ENCODE data around the gene COL6A1.
"Not testable (repeated sequence)": the region's sequence is repeated elsewhere in the genome, so short reads cannot be mapped to it uniquely, and the experiment has no call there.

The COL6A1 gene

DNA sequence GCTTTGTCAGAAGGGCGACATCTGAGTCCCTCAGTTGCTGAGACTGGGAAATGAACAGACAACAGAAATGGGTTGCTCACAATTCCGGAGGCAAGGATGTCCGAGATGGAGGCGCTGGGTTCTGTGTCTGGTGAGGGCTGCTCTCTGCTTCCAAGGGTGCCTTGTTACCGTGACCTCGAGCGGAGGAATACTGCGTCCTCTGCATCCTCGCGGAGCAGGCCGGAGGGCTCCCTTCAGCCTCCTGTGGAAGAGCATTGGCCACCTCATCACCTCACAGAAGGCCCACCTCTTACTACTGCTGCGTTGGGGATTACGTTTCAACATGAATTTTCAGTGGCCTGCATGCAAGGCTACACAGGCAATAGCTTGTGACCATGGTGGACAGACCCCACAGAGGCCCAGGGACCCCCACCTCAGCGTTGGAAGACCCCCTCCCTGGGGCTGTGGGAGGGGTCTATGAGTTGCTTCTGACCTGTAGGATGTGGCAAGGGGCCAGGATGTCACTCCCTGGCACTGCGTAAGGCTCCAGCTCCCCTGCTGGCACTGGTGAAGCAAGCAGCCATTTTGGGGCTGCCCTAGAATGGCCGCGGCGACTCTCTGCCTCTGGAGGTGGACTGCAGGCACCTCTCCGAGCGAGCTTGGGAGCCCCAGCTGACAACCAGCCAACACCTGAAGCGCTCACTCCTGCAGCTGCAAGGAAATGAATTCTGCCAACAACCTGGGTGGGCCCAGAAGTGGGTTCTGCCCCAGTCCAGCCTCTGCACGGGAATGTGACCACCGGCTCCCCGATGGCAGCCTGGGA, 36.3 kb upstream of the COL6A1 start:
- DNase-seq, result no peak

DNA sequence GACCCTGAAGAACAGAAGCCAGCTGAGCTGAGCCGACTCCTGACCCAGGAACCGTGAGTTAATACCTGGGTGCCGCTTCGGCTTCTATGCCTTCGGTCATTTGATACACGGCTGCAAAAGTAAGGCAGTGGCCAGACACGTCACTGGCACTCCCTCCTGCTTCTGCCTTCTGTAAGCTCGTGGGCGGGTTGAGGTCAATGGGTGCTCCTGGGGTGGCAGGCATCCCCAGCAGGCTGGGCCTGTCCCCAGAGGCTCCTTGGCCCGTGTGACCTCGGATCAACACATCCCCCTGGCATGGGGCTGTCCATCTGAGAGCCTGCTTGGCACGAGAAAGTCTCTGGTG, 35.7 kb upstream of the COL6A1 start:
- no peak for DNase-seq

DNA sequence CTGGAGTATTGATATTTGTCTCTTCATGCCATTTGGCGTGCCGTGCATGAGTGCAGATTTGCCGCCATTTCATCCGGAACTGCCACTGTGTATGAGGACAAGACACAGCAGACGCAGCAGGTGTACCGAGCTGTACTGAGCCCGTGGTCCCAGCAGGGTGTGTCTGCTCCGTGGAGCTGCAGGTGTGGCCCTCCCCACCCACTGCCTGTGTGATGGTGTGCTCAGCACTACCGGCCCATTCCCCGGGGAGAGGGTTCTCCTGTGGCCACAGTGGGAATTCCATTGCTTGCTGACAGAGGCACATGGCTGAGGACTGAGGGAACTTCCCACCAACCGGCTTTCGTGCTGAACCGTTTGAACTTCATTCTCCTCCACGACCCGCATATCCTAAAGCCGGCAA, 34.3 kb upstream of the COL6A1 start:
- DNase-seq, result no peak

DNA sequence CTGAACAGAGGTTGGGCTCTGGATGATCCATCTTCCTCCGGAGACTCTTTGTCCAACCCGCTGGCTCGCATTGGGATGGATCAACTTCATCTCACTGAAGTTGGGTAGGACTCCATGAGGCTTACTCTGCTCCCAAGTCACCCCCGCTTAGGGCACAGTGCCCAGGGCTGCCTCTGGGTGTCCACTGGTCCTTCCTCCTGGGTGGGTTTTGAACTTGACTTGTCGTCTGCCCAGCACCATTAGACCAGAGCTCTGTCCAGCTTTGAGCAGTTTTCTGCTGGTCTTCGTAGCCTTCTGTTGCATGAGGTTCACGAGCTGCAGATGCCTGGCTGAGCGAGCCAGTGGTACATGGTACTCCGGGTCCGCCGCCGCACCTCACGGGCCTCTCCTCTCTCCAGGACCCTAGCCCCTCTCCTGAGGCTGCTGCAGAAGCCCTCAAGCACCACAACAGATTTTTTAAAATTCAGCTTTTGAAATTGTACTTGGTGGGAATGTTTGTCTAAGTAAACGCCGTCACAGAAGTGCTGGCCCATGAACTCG, 33.8 kb upstream of the COL6A1 start:
- DNase-seq, result no peak

DNA sequence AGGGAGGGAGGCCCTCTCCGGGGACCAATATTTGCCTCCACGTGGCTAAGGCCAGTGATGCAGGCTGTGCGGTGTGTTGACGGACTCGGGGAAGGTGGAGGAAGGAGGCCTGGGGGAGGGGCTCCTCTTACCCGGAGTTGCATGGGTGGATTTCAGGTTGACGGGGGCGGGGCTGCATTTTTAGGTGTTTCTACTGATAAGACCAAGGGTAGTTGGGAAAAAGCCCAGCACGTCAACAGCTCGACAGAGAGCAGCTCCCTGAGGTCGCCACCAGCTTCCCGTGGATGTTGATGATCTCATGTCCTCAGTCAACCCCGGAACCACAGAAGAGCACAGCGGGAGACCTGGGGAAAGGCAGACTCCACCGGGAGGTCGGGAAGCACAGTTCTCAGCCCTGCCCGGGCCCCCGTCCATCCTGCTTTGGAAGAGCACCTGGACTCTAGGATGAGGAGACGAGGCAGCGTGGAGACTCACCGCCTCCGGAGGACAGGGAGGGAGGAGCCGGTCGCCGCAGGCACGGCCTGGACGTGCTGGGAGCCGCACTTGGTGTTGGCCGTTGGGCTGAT, 32.9 kb upstream of the COL6A1 start:
- no peak for DNase-seq

DNA sequence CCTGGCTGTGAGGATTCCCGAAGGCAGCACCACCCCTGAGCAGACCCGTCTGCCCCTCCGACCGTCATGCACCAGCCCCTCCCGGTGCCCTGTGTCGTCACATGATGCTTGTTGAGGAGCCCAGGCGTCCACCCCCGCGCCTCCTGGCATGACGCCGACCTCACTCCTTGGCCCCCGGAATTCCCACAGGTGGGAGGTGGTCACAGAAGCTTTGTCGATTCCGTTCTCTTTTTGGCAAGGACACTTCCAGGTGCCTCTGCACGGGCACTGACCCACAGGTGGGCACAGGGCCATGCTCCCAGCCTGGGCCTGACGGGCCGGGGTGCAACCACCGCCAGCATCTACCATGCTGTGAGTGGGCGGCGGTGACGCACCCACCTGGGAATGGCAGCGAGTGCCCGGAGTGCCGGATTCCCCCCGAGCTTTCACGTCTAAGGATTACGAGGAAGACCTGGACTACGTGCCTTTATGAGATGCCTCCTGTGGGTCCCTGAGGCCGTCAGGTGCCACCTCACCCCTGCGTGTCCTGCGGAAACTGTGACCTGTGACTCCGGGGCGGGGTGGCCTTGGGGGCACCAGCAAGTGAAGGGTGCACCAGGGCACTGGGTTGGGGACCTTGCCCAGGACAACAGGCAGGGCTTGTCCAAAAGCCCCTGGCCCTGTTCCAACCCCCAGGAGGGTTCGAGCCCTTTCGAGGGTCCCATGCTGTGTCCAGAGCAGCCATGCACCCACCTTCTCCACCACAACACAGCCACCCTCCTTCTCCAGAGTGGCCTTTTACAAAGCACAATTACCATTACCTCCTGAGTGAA, 31.4 kb upstream of the COL6A1 start:
- DNase-seq, result no peak

DNA sequence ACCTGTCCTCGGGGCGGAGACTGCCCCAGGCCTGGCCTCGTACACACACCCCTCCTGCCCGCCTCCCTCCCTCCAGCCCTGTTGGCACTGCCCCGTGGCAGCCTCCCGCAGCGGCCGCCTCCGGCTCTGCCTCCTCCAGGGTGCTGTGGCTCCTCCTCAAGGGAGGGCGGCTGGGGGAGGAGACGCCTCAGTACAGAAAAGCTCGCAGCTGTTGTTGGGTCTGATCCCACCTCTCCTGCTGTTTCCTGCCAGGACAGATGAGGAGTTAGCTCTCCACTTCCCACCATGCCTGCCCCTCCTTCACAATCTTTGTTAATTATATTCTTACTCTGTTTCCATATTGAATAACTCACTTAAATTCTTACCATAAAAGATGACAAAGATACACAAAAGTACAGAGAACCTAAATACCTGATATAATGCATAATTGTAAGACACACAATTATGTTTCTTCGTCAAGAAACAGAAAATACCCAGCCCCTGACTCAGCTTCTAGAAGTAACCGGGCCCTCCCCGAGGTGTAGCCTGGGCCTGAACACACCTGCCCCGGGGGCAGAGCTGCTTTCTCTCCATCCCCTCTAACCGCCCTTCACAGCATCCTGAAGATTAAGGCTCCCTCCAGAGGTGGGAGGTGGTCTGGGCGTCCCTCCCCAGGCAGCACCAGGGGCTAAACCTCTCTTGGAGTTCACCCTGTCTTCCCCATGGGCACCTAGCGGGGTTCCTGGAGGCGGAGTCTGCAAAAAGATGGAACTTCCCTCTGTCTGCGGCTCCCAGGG, 30.6 kb upstream of the COL6A1 start:
- no peak for DNase-seq

DNA sequence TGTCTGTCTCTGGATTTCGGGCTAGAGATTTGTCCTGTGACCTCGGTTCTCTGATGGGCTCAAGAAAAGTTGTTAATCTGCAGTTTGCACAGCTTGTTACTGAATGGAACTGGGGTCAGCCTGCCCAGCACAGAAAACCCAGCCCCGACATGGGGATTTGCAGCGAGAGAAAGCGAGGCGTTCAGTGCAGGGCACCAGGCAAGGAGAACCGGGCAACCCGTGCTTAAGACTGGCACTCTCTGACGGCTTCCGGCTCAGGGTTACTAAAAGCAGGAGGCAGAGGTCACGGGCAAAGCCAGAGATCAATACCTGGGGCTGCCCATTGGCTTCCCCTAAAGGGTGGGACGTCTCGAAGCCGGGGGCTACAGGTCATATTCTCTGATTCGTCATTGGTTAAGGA, 29.9 kb upstream of the COL6A1 start:
- no peak for DNase-seq

DNA sequence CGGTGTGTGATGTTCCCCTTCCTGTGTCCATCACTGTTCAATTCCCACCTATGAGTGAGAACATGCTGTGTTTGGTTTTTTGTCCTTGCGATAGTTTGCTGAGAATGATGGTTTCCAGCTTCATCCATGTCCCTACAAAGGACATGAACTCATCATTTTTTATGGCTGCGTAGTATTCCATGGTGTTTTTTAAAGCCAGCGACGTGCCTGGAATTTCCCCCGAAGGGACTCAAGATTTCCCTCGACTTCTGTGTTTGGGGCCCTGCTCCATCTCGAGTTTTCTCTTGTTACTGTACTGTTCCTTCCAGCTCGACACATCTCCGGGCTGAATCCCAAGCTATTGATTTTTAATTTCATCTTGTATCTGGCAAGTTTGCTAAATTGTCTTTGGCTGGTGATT, 29.0 kb upstream of the COL6A1 start:
- DNase-seq, result not testable (repeated sequence)

DNA sequence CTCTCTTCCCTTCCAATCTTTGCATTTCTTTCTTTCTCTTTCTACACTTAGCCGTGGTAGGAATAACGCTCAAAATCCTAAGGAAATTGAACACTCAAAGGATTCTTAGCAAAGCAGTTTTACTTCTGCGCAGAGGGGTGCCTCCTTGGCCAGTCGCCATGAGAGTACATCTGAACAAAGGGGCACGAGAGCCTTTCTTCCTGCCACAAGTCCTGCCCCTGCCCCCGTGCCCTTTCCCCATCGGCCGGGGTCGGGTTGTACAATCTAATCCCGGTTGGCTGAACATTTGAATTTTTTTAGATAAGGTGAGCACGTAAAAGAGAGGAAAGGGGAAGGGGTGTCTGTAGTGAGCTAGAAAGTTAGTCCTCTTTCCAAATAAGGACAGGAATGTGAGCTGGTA, 28.6 kb upstream of the COL6A1 start:
- no peak for DNase-seq

DNA sequence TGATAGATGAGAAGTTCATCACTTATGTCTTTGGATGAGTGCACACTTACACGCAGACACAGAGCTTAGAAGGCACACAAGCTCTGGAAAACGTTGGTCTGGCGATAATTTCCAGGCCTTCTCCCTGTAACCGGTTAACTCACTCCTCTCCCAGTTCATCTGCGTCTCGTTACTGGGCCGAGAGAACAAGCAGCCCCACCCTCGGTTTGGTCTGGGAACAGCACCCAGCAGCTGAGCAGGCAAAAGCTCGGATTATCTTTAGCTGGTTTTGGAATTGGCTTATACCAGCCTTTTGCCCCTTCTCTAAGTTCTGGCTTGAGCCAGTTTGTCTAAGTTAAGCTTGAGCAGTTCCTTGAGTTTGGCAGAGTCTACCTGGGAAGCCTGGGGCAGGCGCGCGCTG, 27.3 kb upstream of the COL6A1 start:
- no peak for DNase-seq

DNA sequence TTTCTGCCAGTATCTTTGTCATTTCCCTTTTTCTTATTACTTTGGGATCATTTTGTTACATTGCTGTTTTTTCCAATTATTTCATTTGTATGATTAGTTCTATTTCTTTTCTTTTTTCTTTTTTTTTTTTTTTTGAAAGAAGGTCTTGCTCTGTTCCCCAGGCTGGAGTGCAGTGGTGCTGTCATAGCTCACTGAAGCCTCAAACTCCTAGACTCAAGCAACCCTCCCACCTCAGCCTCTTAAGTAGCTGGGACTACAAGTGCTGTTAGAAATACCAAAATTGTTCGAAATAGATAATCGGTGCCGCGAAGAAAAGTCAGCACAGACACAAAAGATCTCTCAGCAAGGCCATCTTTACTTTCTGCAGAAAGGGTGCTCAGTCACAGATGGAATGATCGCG, 26.6 kb upstream of the COL6A1 start:
- no peak for DNase-seq

DNA sequence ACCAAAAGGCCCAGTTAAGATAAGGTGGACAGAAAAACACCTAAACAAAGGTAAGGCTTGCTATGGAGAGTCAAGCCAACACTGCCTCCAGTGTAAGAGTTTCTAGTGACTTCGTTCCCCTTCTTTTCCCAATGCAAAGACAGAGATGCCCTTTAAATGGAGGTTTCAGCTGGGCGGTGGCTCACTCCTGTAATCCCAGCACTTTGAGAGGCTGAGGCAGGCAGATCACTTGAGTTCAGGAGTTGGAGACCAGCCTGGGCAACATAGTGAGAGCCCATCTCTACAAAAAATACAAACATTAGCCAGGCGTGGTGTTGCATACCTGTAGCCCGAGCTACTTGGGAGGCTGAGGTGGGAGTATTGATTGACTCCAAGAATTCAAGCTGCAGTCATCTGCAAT, 24.0 kb upstream of the COL6A1 start:
- DNase-seq, result no peak

DNA sequence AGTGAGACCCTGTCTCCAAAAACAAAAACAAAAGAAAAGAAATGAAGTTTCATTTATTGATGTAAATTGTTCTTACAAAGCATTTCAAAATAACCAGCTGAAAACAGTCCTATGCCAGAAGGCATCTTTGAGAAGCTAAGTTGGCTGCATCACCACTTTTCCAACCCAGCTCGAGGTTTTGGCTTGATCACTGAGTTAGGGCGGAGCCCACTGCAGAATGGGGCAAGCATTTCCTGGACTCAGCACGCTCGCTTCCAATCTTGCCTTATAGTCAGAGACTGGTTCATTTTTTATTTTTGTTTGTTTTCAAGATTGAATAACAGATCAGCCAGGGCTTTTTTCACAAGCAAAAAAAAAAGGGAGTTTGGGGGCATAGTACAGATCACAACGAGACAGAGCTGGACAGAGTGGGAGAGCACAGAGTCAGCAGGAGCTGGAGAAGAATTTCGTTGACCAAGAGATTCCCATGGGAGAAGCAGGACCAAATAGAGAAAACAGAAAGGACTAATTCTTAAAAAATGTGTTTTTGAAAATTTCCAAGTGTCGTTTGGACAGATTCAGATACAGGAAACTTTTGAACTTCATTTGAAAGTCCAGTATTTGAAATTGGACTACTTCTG, 23.5 kb upstream of the COL6A1 start:
- DNase-seq, result no peak

DNA sequence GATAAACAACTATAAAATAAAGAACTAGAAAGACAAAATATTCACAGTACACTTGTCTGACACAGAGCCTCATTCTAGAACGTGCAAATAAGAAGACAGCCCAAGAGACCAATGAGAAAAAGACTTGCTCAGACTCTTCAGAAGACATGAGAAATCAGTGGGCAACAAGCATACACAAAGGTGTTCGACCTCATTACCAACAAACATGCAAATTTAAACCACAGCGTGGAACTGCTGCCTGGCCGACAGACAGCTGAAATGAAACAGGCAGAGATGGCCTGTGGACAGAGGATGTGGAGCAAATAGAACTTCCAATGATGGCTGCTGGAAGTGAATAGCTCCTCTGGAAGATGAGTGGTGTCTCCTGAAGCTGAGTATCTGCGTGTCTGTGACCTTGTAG, 22.4 kb upstream of the COL6A1 start:
- DNase-seq, result no peak

DNA sequence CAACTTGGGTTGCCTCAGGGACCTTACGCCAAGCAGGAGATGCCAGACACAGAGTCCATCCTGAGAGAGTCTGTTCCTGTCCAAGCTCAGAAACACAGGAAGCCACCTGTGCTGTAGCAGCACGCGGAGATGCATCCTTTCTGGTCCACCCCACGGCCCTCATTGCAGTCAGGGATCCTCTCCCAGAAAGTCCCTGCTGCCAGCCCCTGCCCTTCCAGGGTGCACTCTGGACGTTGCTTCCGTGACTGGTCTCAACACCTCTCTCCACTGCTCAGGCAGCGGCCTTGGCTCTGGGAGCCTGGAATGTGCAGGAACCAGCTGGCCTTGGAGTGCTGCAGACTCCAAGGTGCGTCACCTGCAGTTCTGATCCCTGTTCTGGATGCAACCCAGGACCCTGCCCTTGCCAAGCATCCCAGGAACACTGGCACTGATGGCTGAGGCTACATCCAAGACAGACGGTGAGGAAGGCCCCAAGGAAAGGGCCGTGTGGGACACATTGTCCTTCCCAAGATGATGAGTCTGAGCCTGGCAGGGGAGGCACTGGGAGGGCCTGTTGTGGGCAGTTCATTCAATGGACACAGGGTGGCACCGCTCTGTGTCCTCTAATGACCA, 21.7 kb upstream of the COL6A1 start:
- DNase-seq, result no peak

DNA sequence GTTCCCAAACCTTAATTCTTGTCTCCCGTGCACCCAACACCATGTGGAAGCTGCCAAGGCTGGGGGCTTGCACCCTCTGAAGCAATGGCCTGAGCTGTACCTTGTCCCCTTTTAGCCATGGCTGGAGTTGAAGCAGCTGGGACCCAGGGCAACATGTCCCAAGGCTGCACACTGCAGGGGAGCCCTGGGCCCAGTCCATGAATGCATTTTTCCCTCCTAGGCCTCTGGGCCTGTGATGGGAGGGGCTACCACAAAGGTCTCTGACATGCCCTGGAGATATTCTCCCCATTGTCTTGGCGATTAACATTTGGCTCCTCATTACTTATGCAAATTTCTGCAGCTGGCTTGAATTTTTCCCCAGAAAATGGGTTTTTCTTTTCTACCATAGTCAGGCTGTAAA, 20.2 kb upstream of the COL6A1 start:
- DNase-seq, result not testable (repeated sequence)

DNA sequence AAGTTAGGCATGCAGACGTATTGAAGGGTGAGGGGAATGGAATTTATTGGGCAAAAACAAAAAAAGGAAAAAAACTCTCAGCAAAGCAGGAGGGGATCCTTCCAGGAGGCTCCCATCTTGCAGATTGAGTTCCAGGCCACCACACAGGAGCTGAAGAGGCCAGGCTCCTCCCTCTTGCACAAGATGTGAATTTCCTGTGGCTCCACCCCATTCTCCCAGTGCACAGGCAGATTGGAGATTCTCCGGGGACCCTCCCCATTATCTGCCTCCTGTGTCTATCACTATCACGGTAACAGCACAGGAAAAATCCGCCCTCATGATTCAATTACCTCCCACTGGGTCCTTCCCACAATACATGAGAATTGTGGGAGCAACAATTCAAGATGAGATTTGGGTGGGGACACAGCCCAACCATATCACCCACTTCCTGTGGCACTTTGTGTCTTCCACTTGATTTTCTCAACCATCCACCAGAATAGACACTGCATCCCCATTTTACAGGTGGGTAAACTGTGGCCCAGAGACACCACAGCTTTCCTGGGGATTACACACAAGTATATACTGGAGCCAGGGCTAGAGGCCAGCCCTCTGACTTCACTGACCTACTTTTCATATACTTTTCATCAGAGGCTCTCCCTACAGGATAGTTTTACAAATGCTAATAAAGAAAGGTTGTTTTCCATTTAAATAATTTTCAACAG, 18.9 kb upstream of the COL6A1 start:
- DNase-seq, result no peak

DNA sequence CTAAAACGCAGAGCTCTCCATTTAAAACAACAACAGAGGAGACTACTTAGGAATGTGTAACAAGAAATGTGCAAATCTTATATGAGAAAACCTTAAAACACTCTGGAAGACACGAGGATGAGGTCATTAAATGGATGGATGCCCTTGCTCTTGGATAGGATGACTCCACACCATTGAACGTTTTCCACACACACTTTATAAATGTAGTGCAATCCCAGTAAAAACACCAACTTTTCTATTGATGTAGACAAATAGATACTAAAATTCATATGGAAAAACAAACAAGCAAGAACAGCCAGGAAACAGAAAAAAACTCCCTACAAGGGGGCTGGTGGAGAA, 18.4 kb upstream of the COL6A1 start:
- no peak for DNase-seq

DNA sequence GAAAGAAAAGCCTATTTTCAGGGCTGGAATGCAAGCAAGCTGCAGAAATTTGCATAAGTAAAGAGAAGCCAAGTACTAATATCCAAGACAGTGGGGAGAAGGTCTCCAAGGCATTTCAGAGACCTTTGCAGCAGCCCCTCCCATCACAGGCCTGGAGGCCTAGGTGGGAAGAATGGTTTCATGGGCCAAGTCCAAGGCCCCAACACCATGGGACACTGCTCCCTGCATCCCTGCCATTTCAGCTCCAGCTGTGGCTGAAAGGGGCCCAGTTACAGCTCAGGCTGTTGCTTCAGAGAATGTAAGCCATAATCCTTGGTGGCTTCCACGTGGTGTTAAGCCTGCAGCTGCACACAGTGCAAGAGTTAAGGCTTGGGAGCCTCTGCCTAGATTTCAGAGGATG, 16.9 kb upstream of the COL6A1 start:
- no peak for DNase-seq

DNA sequence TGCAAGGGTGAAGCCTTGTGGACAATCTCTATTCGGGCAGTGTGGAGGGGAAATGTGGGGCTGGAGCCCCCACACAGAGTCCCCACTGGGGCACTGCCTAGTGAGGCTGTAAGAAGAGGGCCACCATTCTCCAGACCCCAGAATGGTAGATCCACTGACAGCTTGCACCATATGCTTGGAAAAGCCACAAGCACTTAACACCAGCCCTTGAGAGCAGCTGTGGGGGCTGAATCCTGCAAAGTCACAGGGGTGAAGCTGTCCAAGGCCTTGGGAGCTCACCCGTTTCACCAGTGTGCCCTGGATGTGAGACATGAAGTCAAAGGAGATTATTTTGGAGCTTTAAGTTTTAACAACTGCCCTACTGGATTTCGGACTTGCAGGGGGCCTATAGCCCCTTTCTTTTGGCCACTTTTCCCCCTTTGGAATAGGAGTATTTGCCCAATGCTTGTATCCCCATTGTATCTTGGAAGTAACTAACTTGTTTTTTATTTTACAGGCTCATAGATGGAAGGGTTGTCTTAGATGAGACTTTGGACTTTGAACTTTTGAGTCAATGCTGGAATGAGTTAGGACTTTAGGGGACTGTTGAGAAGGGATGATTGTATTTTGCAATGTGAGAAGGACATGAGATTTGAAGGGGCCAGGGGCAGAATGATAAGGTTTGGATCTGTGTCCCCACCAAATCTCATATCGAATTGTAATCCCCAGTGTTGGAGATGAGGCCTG, 16.3 kb upstream of the COL6A1 start:
- DNase-seq, result no peak
